HEK293 (cell line): ENCODE results near the gene NT5C2.

Source experiments
- CTCF ChIA-PET: fragments of 350-600 bp; formaldehyde crosslinking; extraction: SDS; loops from one replicate; lab custom pipeline; 2021; ENCODE audit warnings: antibody characterized with exemption; lab: Yijun Ruan, JAX
- POLR2A ChIA-PET: fragments of 300-600 bp; formaldehyde crosslinking; extraction: SDS; loops from one replicate; lab custom pipeline; 2020; ENCODE audit warnings: antibody characterized with exemption, inconsistent platforms; lab: Yijun Ruan, JAX
- H3K27ac ChIP-seq: fragments of 200-500 bp; sonication (Bioruptor generic); 2 replicates; pipeline ENCODE4 v1.5.1; 2014; ENCODE audit warnings: low read depth, low read length, control low read depth, inconsistent platforms; ENCODE audit errors: extremely low read depth
- H3K36me3 ChIP-seq, 2 experiments: fragments of 200-500 bp in 1 of 2; sonication (Bioruptor generic) in 1 of 2; 1 replicate in 1 of 2; 2 replicates in 1 of 2; pipeline ENCODE4 v1.5.1; 2014 to 2017; ENCODE audit warnings: inconsistent platforms in 2 of 2, low read length in 2 of 2; ENCODE audit not compliant: control insufficient read depth in 2 of 2, insufficient read depth in 1 of 2
- H3K4me1 ChIP-seq: fragments of 200-500 bp; sonication (Bioruptor generic); 2 replicates; pipeline ENCODE4 v1.5.1; 2014; ENCODE audit warnings: mild to moderate bottlenecking, low read length, inconsistent platforms; ENCODE audit not compliant: control insufficient read depth, insufficient read depth
- H3K4me3 ChIP-seq: 2 replicates; pipeline ENCODE4 v1.5.1; 2011; ENCODE audit warnings: low read depth, mild to moderate bottlenecking, control low read depth, low read length, moderate library complexity
- H3K9me3 ChIP-seq: fragments of 200-500 bp; sonication (Bioruptor generic); 2 replicates; pipeline ENCODE4 v1.5.1; 2014; ENCODE audit warnings: low read depth, low read length, inconsistent platforms; ENCODE audit not compliant: control insufficient read depth, insufficient read depth
- FEZF1 ChIP-seq: fragments of 450-650 bp; formaldehyde crosslinking; IDR thresholded peaks from 2 replicates; pipeline ENCODE4 v1.5.1; 2016; ENCODE audit warnings: missing biosample characterization, missing genetic modification characterization
- PRDM1 ChIP-seq: fragments of 450-650 bp; formaldehyde crosslinking; IDR thresholded peaks from 2 replicates; pipeline ENCODE4; 2016; ENCODE audit warnings: missing biosample characterization, missing genetic modification characterization
- SCRT2 ChIP-seq: fragments of 450-650 bp; formaldehyde crosslinking; IDR thresholded peaks from 2 replicates; pipeline ENCODE4 v1.5.1; 2016; ENCODE audit warnings: missing biosample characterization, missing genetic modification characterization
- YY2 ChIP-seq: fragments of 450-650 bp; formaldehyde crosslinking; IDR thresholded peaks from 2 replicates; pipeline ENCODE4 v1.5.1; 2016; ENCODE audit warnings: missing biosample characterization, missing genetic modification characterization
- ZBTB48 ChIP-seq: fragments of 450-650 bp; formaldehyde crosslinking; IDR thresholded peaks from 2 replicates; pipeline ENCODE4 v1.5.1; 2016; ENCODE audit warnings: missing biosample characterization, missing genetic modification characterization
- ZEB2 ChIP-seq: fragments of 450-650 bp; formaldehyde crosslinking; IDR thresholded peaks from 2 replicates; pipeline ENCODE4 v1.5.1; 2016; ENCODE audit warnings: missing biosample characterization, missing genetic modification characterization
- ZNF10 ChIP-seq: fragments of 450-650 bp; formaldehyde crosslinking; IDR thresholded peaks from 2 replicates; pipeline ENCODE4 v1.5.1; 2017; ENCODE audit warnings: missing biosample characterization, missing genetic modification characterization
- ZNF112 ChIP-seq: fragments of 450-650 bp; formaldehyde crosslinking; IDR thresholded peaks from 2 replicates; pipeline ENCODE4 v1.5.0; 2017; ENCODE audit warnings: missing biosample characterization, missing genetic modification characterization
- ZNF146 ChIP-seq: fragments of 450-650 bp; formaldehyde crosslinking; IDR thresholded peaks from 2 replicates; pipeline ENCODE4 v1.5.1; 2016; ENCODE audit warnings: missing biosample characterization, missing genetic modification characterization
- ZNF175 ChIP-seq: fragments of 450-650 bp; formaldehyde crosslinking; IDR thresholded peaks from 2 replicates; pipeline ENCODE4 v1.5.1; 2016; ENCODE audit warnings: missing biosample characterization, missing genetic modification characterization
- ZNF19 ChIP-seq: fragments of 450-650 bp; formaldehyde crosslinking; IDR thresholded peaks from 2 replicates; pipeline ENCODE4; 2016; ENCODE audit warnings: missing biosample characterization, missing genetic modification characterization, low read depth
- ZNF2 ChIP-seq: fragments of 450-650 bp; formaldehyde crosslinking; IDR thresholded peaks from 2 replicates; pipeline ENCODE4 v1.5.1; 2016; ENCODE audit warnings: missing biosample characterization, missing genetic modification characterization
- ZNF292 ChIP-seq: fragments of 450-650 bp; formaldehyde crosslinking; IDR thresholded peaks from 2 replicates; pipeline ENCODE4 v1.5.1; 2016; ENCODE audit warnings: low read depth, missing biosample characterization, missing genetic modification characterization, borderline replicate concordance
- ZNF311 ChIP-seq: fragments of 450-650 bp; formaldehyde crosslinking; IDR thresholded peaks from 2 replicates; pipeline ENCODE4 v1.5.1; 2017; ENCODE audit warnings: missing biosample characterization, missing genetic modification characterization, borderline replicate concordance
- ZNF335 ChIP-seq: fragments of 450-650 bp; formaldehyde crosslinking; conservative IDR thresholded peaks from 2 replicates; pipeline ENCODE4 v1.5.1; 2016; ENCODE audit warnings: missing biosample characterization, missing genetic modification characterization
- ZNF426 ChIP-seq: fragments of 450-650 bp; formaldehyde crosslinking; IDR thresholded peaks from 2 replicates; pipeline ENCODE4 v1.5.1; 2017; ENCODE audit warnings: missing biosample characterization, missing genetic modification characterization, mild to moderate bottlenecking, inconsistent platforms, moderate library complexity
- ZNF544 ChIP-seq: fragments of 450-650 bp; formaldehyde crosslinking; IDR thresholded peaks from 2 replicates; pipeline ENCODE4 v1.5.0; 2017; ENCODE audit warnings: missing biosample characterization, missing genetic modification characterization
- ZNF555 ChIP-seq: fragments of 450-650 bp; formaldehyde crosslinking; conservative IDR thresholded peaks from 2 replicates; pipeline ENCODE4 v1.5.1; 2017; ENCODE audit warnings: missing biosample characterization, mild to moderate bottlenecking, missing genetic modification characterization, inconsistent platforms
- ZNF571 ChIP-seq: fragments of 450-650 bp; formaldehyde crosslinking; IDR thresholded peaks from 2 replicates; pipeline ENCODE4 v1.5.0; 2017; ENCODE audit warnings: missing biosample characterization, missing genetic modification characterization
- ZNF701 ChIP-seq: fragments of 450-650 bp; formaldehyde crosslinking; IDR thresholded peaks from 2 replicates; pipeline ENCODE4 v1.5.1; 2016; ENCODE audit warnings: missing biosample characterization, missing genetic modification characterization
- ZNF76 ChIP-seq: fragments of 450-650 bp; formaldehyde crosslinking; IDR thresholded peaks from 2 replicates; pipeline ENCODE4; 2016; ENCODE audit warnings: low read depth, missing biosample characterization, missing genetic modification characterization, borderline replicate concordance
- ZNF791 ChIP-seq: fragments of 450-650 bp; formaldehyde crosslinking; IDR thresholded peaks from 2 replicates; pipeline ENCODE4 v1.5.1; 2016; ENCODE audit warnings: missing biosample characterization, missing genetic modification characterization
- ZNF792 ChIP-seq: fragments of 450-650 bp; formaldehyde crosslinking; IDR thresholded peaks from 2 replicates; pipeline ENCODE4 v1.5.1; 2016; ENCODE audit warnings: missing biosample characterization, missing genetic modification characterization

Gene NT5C2

DNA sequence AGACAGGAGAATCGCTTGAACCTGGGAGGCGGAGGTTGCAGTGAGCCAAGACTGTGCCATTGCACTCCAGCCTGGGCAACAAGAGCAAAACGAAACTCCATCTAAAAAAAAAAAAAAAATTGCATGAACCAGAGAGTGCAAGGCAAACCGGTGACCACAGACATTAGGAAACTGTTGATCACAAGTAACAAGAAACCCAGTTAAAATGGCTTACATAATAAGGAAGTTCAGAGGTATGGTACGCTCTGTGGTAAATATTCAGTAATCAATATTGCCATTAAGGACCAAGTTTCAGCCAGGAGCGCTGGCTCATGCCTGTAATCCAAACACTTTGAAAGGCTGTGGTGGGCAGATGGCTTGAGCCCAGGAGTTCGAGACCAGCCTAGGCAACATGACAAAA, 9.2 kb upstream of the NT5C2 start:
- peaks cover 4% of the 10 kb centered on the region; the same call in 1 of the 2 replicates for H3K4me1 ChIP-seq
- no peaks in the 10 kb centered on the region for H3K36me3 ChIP-seq
- TF ChIP-seq ZBTB48 (no peak), SCRT2 (peak; percentile 53; the same call in 1 of the 2 replicates)
- ChIA-PET CTCF (no interaction called here), POLR2A (no interaction called here)
- no peak overlapping the region for H3K4me3 ChIP-seq
- no peaks in the 10 kb centered on the region for H3K9me3 ChIP-seq
- no peak overlapping the region for H3K27ac ChIP-seq

DNA sequence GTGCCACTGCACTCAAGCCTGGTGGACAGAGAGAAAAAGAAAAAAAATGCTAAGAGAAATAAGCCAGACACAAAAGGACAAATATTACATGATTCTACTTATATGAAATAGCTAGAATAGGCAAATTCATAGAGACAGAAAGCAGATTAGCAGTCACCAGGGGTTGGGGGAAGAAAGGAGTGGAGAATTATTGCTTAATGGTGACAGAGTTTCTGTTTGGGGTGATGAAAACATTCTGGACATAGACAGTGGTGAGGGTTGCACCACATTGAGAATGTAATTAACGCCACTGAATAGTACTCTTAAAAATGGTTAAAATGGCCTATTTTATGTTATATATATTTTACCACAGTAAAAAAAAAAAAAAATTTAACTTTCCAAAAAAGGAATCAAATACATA, 6.4 kb upstream of the NT5C2 start:
- Histone ChIP-seq H3K4me1 (no peaks in the 10 kb centered on the region), H3K4me3 (no peak overlapping the region), H3K27ac (no peak overlapping the region), H3K36me3 (no peaks in the 10 kb centered on the region), H3K9me3 (no peaks in the 10 kb centered on the region)
- ChIA-PET POLR2A (no interaction called here), CTCF (no interaction called here)
- TF ChIP-seq ZNF571 (tag by site-specific recombination) (no peak), ZNF10 (tag by site-specific recombination) (no peak), ZNF292 (no peak), ZNF175 (no peak), ZNF426 (tag by site-specific recombination) (no peak), FEZF1 (tag by site-specific recombination) (no peak), ZNF701 (no peak), ZEB2 (no peak), ZNF19 (tag by site-specific recombination) (no peak), ZNF791 (tag by site-specific recombination) (no peak), ZNF311 (tag by site-specific recombination) (no peak), YY2 (tag by site-specific recombination) (no peak), ZNF2 (tag by site-specific recombination) (no peak), ZNF544 (tag by site-specific recombination) (no peak)

DNA sequence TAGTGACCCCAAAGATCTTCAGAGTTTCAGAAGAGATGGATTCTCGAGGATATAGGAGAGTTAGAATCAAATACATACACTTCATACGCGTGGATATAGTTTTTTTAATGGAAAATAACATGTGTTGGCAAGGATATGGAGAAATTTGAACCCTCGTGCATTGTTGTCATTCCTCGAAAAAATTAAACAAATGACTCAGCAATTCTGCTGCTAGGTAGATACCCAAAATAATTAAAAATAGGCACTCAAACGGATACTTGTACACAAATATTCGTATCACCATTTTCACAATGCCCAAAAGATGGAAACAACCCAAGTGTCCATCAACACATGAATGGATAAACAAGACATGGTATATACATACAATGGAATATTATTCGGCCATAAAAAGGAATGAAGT, 5.6 kb upstream of the NT5C2 start:
- Histone ChIP-seq H3K9me3 (no peaks in the 10 kb centered on the region), H3K36me3 (no peaks in the 10 kb centered on the region), H3K4me1 (0 out of 2 replicates have a peak, but pooled peaks cover under 1% of the 10 kb centered on the region), H3K4me3 (no peak overlapping the region), H3K27ac (no peak overlapping the region)
- ChIA-PET CTCF (interaction anchor here (0.6 kb wide), 1 partner anchor 40 kb away, joined by 3 read pairs; no protein-coding TSS in a partner anchor), POLR2A (no interaction called here)
- TF ChIP-seq ZNF112 (no peak), ZNF146 (tag by site-specific recombination) (peak; percentile 86), ZNF555 (tag by site-specific recombination) (no peak), ZNF76 (tag by site-specific recombination) (no peak)

DNA sequence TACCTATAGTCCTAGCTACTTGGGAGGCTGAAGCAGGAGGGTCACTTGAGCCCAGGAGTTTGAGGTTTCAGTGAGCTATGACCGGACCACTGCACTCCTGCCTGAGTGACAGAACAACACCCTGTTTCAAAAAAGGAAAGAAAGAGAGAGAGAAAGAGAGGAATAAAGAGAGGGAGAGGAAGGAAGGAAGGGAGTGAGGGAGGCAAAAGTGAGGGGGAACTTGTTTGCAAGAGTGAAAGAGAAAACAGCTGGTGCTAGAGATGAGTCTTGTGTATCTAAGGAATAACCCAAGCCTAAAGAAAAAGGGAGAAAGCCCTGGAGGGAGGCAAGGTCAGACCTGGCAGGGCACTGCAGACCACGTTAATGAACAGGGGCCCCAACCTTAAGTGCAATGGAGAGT, 4.8 kb upstream of the NT5C2 start:
- Histone ChIP-seq H3K36me3 (no peaks in the 10 kb centered on the region), H3K4me1 (0 out of 2 replicates have a peak, but pooled peaks cover 2% of the 10 kb centered on the region), H3K9me3 (no peaks in the 10 kb centered on the region), H3K4me3 (no peak overlapping the region), H3K27ac (no peak overlapping the region)
- TF ChIP-seq ZNF335 (tag by site-specific recombination) (no peak), PRDM1 (peak; percentile 82), ZNF792 (tag by site-specific recombination) (no peak)
- ChIA-PET CTCF (interaction anchor here (0.5 to 0.7 kb wide), 2 partner anchors 33 to 162 kb away, joined by 3 read pairs; no protein-coding TSS in a partner anchor), POLR2A (interaction anchor here (1.7 kb wide), 1 partner anchor 33 kb away, joined by 5 read pairs; no protein-coding TSS in a partner anchor)
